IPS-15b (cell line): ENCODE results near the gene SMAD3.

Experiments used
- H3K27me3 ChIP-seq: one replicate; pipeline ENCODE4 v1.6.1; 2013; ENCODE audit warnings: low read length; ENCODE audit not compliant: control insufficient read depth, insufficient read depth
- H3K36me3 ChIP-seq: one replicate; pipeline ENCODE4 v1.6.1; 2013; ENCODE audit warnings: low read length; ENCODE audit not compliant: control insufficient read depth, insufficient read depth
- H3K4me1 ChIP-seq: one replicate; pipeline ENCODE4 v1.6.1; 2013; ENCODE audit warnings: mild to moderate bottlenecking, low read length; ENCODE audit not compliant: control insufficient read depth, insufficient read depth
- H3K4me3 ChIP-seq: one replicate; pipeline ENCODE4 v1.5.1; 2013; ENCODE audit warnings: low read depth, low read length
- H3K9ac ChIP-seq: one replicate; pipeline ENCODE4 v1.6.1; 2013; ENCODE audit warnings: low read depth, mild to moderate bottlenecking, low read length
- H3K9me3 ChIP-seq: one replicate; pipeline ENCODE4 v1.6.1; 2013; ENCODE audit warnings: mild to moderate bottlenecking, low read length; ENCODE audit not compliant: control insufficient read depth, insufficient read depth

The SMAD3 gene

DNA sequence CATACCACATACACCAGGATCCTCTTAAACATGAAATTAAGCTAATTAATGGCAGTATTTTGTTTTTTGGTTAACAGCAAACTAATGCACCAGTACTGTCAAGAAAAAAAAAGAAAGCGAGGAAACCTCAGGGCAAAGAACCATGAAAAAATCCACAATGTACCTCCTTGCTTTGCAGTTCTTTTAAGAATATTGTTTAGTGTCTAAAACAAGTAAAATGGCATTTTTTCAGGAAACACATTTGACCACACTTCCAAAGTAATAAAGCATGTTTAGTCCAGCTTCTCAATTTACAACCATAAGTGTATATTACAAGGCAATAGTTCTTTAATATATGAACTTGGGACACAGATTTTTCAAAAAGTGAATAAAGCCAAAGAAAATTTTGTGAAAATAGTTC is 162.4 kb downstream of the SMAD3 start:
- Histone ChIP-seq H3K4me3 (no peak overlapping the region), H3K27me3 (no peaks in the 10 kb centered on the region), H3K9me3 (no peaks in the 10 kb centered on the region), H3K9ac (no peak overlapping the region), H3K36me3 (no peaks in the 10 kb centered on the region), H3K4me1 (no peaks in the 10 kb centered on the region)

- Histone ChIP-seq H3K27me3 (no peaks in the 10 kb centered on the region), H3K9me3 (no peaks in the 10 kb centered on the region), H3K4me3 (no peak overlapping the region), H3K36me3 (no peaks in the 10 kb centered on the region), H3K9ac (no peak overlapping the region), H3K4me1 (no peaks in the 10 kb centered on the region)
Measured at GRCh38 chr15:67228286-67228685, 162.9 kb downstream of the SMAD3 start.

DNA sequence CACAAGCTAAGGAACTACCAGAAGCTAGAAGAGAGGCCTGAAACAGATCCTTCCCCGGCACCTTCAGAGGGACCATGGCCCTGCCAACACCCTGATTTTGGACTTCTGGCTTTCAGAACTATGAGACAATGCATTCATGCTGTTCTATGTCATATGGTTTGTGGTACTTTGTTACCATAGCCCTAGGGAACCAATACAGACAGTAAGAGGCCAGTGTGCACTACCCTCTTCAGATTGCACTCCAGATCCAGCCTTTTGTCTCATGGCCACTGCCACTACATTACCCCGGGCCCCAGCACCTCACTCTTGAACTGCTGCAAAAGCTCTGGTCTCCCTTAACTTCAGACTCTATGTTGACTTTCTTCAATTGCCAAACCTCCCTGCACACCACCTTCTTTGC is 165.1 kb downstream of the SMAD3 start:
- Histone ChIP-seq H3K27me3 (no peaks in the 10 kb centered on the region), H3K4me1 (no peaks in the 10 kb centered on the region), H3K9me3 (no peaks in the 10 kb centered on the region), H3K4me3 (no peak overlapping the region), H3K9ac (no peak overlapping the region), H3K36me3 (no peaks in the 10 kb centered on the region)

GRCh38 chr15:67232591-67232990 is 167.2 kb downstream of the SMAD3 start:
- no peak overlapping the region for H3K4me3 ChIP-seq
- no peaks in the 10 kb centered on the region for H3K36me3 ChIP-seq
- no peaks in the 10 kb centered on the region for H3K9me3 ChIP-seq
- H3K4me1 ChIP-seq = no peaks in the 10 kb centered on the region
- H3K9ac ChIP-seq = no peak overlapping the region
- H3K27me3 ChIP-seq = no peaks in the 10 kb centered on the region

- Histone ChIP-seq H3K36me3 (no peaks in the 10 kb centered on the region), H3K27me3 (no peaks in the 10 kb centered on the region), H3K4me1 (no peaks in the 10 kb centered on the region), H3K4me3 (no peak overlapping the region), H3K9me3 (no peaks in the 10 kb centered on the region), H3K9ac (no peak overlapping the region)
Measured at GRCh38 chr15:67240235-67241131, 175.1 kb downstream of the SMAD3 start.

- H3K9ac ChIP-seq = no peak overlapping the region
- H3K27me3 ChIP-seq = no peaks in the 10 kb centered on the region
- H3K9me3 ChIP-seq = no peaks in the 10 kb centered on the region
- H3K36me3 ChIP-seq = no peaks in the 10 kb centered on the region
- no peak overlapping the region for H3K4me3 ChIP-seq
- H3K4me1 ChIP-seq = no peaks in the 10 kb centered on the region
Measured at GRCh38 chr15:67241132-67241855, 175.9 kb downstream of the SMAD3 start.

DNA sequence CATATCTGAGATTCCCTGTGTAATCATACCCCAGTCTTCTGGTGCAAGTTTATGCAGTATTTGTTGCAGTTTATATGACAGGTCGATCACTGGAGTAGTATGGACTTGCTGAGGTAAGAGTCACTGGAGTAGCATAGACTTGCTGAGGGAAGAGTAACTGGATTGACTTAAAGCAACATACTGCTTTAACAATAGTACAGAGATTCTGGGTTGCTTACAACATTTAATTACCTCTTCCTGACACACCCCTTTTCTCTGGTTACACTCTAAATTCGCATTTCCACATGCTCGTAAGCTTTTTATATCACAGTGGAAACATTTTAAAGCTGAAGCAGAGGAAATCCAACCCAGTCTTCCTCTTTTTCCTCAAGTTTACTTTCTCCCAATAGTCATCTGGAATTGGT is 177.3 kb downstream of the SMAD3 start:
- no peak overlapping the region for H3K9ac ChIP-seq

More for the DNA sequence above, 177.3 kb downstream of the SMAD3 start:
- Histone ChIP-seq H3K36me3 (no peaks in the 10 kb centered on the region), H3K27me3 (no peaks in the 10 kb centered on the region), H3K9me3 (no peaks in the 10 kb centered on the region), H3K4me1 (no peaks in the 10 kb centered on the region), H3K4me3 (no peak overlapping the region)
